RWPE1 (cell line): ENCODE data around the gene ERC2.
"Not testable (repeated sequence)": the region's sequence is repeated elsewhere in the genome, so short reads cannot be mapped to it uniquely, and the experiment has no call there.

Experiments used
- CTCF ChIA-PET: fragments of 350-600 bp; sonication (Branson Sonifier 250); formaldehyde crosslinking; extraction: SDS; loops from one replicate; lab custom pipeline; 2021; lab: Yijun Ruan, JAX
- POLR2A ChIA-PET: fragments of 400-600 bp; formaldehyde crosslinking; extraction: SDS; loops from one replicate; lab custom pipeline; 2020; ENCODE audit warnings: antibody characterized with exemption; ENCODE audit not compliant: low non-redundant PET; lab: Yijun Ruan, JAX
- DNase-seq: peaks from one replicate; pipeline ENCODE4 v3.0.0; 2012; ENCODE audit warnings: low spot score
- H3K27ac ChIP-seq: fragments of 450-650 bp; 2 replicates; pipeline ENCODE4 v1.5.1; 2017
- TF ChIP-seq, protein P1 (sequence below): fragments of 450-650 bp; conservative IDR thresholded peaks from 2 replicates; pipeline ENCODE4 v1.5.1; 2017; ENCODE audit warnings: low read depth, mild to moderate bottlenecking

ERC2 gene

DNA sequence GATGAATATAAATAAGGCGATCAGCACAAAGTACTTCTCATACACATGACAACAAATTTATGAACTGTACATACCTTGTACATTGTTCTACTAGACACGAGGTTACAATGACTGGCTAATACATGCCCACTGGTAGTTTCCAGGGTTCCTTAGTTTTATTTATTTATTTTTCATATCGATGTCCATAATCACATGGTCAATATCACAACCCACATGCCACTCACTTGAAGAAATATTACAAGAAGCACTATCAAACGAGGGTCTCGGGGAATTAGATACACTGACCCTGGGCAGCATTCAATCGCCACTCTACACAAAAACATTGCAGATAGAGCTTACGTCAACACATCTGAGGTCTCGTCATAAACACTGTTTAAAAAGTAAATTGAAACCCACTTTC, 959.9 kb downstream of the ERC2 start:
- no peak overlapping the region for H3K27ac ChIP-seq
- no peak for DNase-seq
- ChIA-PET CTCF (no interaction called here), POLR2A (no interaction called here)
- TF ChIP-seq, protein P1, sequence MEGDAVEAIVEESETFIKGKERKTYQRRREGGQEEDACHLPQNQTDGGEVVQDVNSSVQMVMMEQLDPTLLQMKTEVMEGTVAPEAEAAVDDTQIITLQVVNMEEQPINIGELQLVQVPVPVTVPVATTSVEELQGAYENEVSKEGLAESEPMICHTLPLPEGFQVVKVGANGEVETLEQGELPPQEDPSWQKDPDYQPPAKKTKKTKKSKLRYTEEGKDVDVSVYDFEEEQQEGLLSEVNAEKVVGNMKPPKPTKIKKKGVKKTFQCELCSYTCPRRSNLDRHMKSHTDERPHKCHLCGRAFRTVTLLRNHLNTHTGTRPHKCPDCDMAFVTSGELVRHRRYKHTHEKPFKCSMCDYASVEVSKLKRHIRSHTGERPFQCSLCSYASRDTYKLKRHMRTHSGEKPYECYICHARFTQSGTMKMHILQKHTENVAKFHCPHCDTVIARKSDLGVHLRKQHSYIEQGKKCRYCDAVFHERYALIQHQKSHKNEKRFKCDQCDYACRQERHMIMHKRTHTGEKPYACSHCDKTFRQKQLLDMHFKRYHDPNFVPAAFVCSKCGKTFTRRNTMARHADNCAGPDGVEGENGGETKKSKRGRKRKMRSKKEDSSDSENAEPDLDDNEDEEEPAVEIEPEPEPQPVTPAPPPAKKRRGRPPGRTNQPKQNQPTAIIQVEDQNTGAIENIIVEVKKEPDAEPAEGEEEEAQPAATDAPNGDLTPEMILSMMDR, result no peak

- ChIA-PET CTCF (interaction anchor here (0.7 kb wide), 1 partner anchor 133 kb away, joined by 7 read pairs; no protein-coding TSS in a partner anchor), POLR2A (no interaction called here)
- H3K27ac ChIP-seq, result no peak overlapping the region
- TF ChIP-seq, protein P1, result no peak
- DNase-seq, result no peak
Measured at GRCh38 chr3:55507808-55508207, 960.5 kb downstream of the ERC2 start.

DNA sequence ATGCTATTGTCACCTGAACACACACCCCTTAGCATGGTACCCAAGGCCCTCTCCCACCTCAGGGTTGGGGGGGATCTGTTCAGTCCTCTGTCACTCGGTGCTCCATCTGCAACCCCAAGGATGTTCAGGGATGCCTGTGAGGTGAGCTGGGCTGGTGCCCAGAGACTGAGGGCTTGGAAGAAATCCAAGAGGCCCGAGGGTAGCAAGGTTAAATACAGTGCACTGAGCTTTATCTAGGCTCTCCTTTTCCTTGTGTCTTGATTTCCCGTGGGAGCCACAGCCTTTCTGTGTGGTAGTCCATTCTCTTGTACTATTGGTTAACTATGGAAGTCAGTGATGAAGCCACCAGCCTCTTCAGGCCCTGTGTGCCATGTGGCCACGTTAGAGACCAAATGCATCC, 962.5 kb downstream of the ERC2 start:
- CTCF ChIA-PET, result interaction anchor here (0.6 kb wide), 1 partner anchor 215 kb away, joined by 3 read pairs; no protein-coding TSS in a partner anchor
- TF ChIP-seq, protein P1, result no peak
- no peak for DNase-seq
- POLR2A ChIA-PET, result no interaction called here
- H3K27ac ChIP-seq, result no peak overlapping the region

DNA sequence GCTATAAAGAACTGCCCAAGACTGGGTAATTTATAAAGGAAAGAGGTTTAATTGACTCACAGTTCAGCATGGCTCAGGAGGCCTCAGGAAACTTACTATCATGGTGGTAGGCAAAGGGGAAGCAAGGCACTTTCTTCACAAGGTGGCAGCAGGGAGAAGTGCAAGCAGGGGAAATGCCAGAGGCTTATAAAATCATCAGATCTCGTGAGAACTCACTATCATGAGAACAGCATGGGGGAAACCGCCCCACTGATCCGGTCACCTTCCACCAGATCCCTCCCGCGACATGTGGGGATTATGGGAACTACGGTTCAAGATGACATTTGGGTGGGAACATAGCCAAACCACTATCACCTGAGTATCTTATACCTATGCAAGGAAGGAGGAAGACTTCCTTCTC, 963.2 kb downstream of the ERC2 start:
- POLR2A ChIA-PET, H3K27ac ChIP-seq, DNase-seq: not testable (repeated sequence)
- CTCF ChIA-PET, result interaction anchor here (0.7 kb wide), 1 partner anchor 217 kb away, joined by 4 read pairs; no protein-coding TSS in a partner anchor

- TF ChIP-seq, protein P1, result no peak
- ChIA-PET POLR2A (no interaction called here), CTCF (interaction anchor here (0.7 kb wide), 1 partner anchor 218 kb away, joined by 3 read pairs; no protein-coding TSS in a partner anchor)
- no peak overlapping the region for H3K27ac ChIP-seq
- DNase-seq, result no peak
Measured at GRCh38 chr3:55501905-55502304, 966.4 kb downstream of the ERC2 start.

DNA sequence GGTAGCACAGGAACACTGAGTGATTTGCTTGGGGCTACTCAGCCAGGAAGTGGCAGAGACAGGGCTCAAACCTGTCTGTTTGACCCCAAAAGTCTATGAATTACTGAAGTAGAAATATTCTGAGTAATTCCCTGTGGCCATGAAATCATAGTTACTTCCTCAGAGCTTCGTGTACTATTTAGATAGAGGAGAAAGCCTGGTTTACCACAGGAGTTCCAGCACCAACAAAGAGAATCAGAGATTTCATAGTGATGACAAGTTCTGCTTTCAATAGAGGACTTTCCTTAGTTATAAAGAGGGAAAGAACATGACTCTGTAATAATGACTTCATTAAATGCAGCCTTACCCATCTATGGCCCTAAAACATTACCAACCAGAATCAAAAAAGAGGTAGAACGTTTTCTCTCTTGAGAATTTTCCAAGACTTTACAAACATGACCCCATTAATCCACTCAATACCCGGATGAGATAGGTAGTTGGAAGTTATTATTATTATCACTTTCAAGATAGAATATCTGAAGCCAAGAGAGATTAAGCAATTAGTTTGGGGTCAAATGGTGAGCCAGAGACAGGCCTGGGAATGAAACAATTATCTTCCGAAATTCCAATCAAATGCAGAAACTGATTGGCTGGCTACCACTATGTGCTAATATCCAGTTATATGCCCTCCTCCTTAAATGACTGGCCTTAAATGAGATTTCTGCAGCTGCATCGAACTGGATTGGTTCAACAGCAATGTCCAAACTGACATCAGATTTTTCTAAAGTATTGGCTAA, 967.5 kb downstream of the ERC2 start:
- no peak for DNase-seq
- CTCF ChIA-PET, result interaction anchor here (0.5 kb wide), 1 partner anchor 246 kb away, joined by 4 read pairs; no protein-coding TSS in a partner anchor
- no peak overlapping the region for H3K27ac ChIP-seq
- TF ChIP-seq, protein P1, result no peak
- POLR2A ChIA-PET, result no interaction called here

DNA sequence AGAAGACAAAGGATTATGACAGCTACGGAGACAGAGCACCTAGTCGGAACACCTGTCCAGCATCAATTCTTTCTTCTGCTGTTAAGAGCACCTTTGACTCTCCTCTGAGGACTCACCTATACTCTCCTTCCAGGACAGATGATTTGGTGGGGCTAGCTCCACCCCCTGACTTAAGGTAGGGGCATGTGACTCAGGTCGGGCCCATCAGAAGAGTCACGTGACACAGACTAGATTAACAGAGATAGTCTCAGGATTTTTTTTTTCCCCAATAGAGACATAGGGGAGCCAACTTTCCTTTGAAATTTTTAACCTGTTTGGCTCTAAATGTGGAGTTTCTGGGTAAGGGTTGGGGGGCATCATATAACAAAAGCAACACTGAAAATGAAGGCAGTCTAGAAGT, 969.7 kb downstream of the ERC2 start:
- CTCF ChIA-PET, result interaction anchor here (0.6 kb wide), 1 partner anchor 12 kb away, joined by 4 read pairs; no protein-coding TSS in a partner anchor
- POLR2A ChIA-PET, result no interaction called here
- TF ChIP-seq, protein P1, result no peak
- no peak for DNase-seq
- H3K27ac ChIP-seq, result no peak overlapping the region
